Activated CD4-positive, alpha-beta memory T cell treated with anti-CD3 and anti-CD28 coated beads for 36 hours (primary cell): ENCODE data around the gene LITAF. TPM values are rescaled to one million over a fixed set of nuclear protein-coding genes. Genes with fewer than 3 reads are reported as not detected.
"Not testable (repeated sequence)": the region's sequence is repeated elsewhere in the genome, so short reads cannot be mapped to it uniquely, and the experiment has no call there.

Experiments
- CTCF ChIA-PET: fragments of 350-600 bp; sonication (Branson Sonifier 250); formaldehyde crosslinking; loops from one replicate; lab custom pipeline; 2021; ENCODE audit warnings: antibody characterized with exemption, inconsistent platforms; lab: Charles Lee
- POLR2A ChIA-PET: fragments of 350-600 bp; sonication (Branson Sonifier 250); formaldehyde crosslinking; loops from one replicate; lab custom pipeline; 2021; ENCODE audit warnings: antibody characterized with exemption; lab: Charles Lee
- DNase-seq: peaks from one replicate; pipeline ENCODE4 v3.0.0-alpha.2; 2020
- H3K27ac Mint-ChIP-seq: one replicate; pipeline ENCODE4 v1.8.0; 2021; ENCODE audit warnings: mixed read lengths
- H3K27me3 Mint-ChIP-seq: one replicate; pipeline ENCODE4 v1.8.0; 2021; ENCODE audit warnings: mixed read lengths
- H3K36me3 Mint-ChIP-seq: one replicate; pipeline ENCODE4 v1.8.0; 2021; ENCODE audit warnings: mixed read lengths
- H3K4me1 Mint-ChIP-seq: one replicate; pipeline ENCODE4 v1.8.0; 2021; ENCODE audit warnings: low read depth, mixed read lengths
- H3K4me3 Mint-ChIP-seq: one replicate; pipeline ENCODE4 v1.8.0; 2021; ENCODE audit warnings: mild to moderate bottlenecking, mixed read lengths
- H3K9me3 Mint-ChIP-seq: one replicate; pipeline ENCODE4 v1.8.0; 2021; ENCODE audit warnings: mixed read lengths
- intact Hi-C: fragments of 100-400 bp; cut with micrococcal nuclease; formaldehyde crosslinking; loops from one replicate; pipeline ENCODE4 v1.15.1; 2023
- total RNA-seq, 2 experiments: library from RNA; stranded (reverse); gene quantifications; one replicate each; pipeline ENCODE4 v1.2.3, GENCODE V29; 2021

LITAF gene
- total RNA-seq, 2 experiments from 2014 or later = 130 to 134 TPM

- H3K27me3 Mint-ChIP-seq = no peaks in the 10 kb centered on the region
- H3K4me1 Mint-ChIP-seq = no peaks in the 10 kb centered on the region
- H3K36me3 Mint-ChIP-seq = peaks cover 6% of the 10 kb centered on the region
- no peak overlapping the region for H3K27ac Mint-ChIP-seq
- DNase-seq = no peak
- H3K9me3 Mint-ChIP-seq = peaks cover 13% of the 10 kb centered on the region
- intact Hi-C loops = no loop called here
- POLR2A ChIA-PET = no interaction called here
- CTCF ChIA-PET = interaction anchor here (0.8 to 1.1 kb wide), 2 partner anchors 10 to 118 kb away, joined by 3 read pairs; no protein-coding TSS in a partner anchor
- no peak overlapping the region for H3K4me3 Mint-ChIP-seq
Observed at GRCh38 chr16:11524098-11524760, 62.5 kb downstream of the LITAF start.

GRCh38 chr16:11521055-11521454 is 65.7 kb downstream of the LITAF start:
- no peak for DNase-seq
- intact Hi-C loops = no loop called here
- POLR2A ChIA-PET = no interaction called here
- no peaks in the 10 kb centered on the region for H3K27me3 Mint-ChIP-seq
- H3K4me1 Mint-ChIP-seq = no peaks in the 10 kb centered on the region
- no peak overlapping the region for H3K27ac Mint-ChIP-seq
- CTCF ChIA-PET = interaction anchor here (1.1 kb wide), 2 partner anchors 11 to 125 kb away, joined by 3 read pairs; no protein-coding TSS in a partner anchor
- H3K9me3 Mint-ChIP-seq = peaks cover 13% of the 10 kb centered on the region
- H3K36me3 Mint-ChIP-seq = peaks cover 6% of the 10 kb centered on the region
- no peak overlapping the region for H3K4me3 Mint-ChIP-seq

DNA sequence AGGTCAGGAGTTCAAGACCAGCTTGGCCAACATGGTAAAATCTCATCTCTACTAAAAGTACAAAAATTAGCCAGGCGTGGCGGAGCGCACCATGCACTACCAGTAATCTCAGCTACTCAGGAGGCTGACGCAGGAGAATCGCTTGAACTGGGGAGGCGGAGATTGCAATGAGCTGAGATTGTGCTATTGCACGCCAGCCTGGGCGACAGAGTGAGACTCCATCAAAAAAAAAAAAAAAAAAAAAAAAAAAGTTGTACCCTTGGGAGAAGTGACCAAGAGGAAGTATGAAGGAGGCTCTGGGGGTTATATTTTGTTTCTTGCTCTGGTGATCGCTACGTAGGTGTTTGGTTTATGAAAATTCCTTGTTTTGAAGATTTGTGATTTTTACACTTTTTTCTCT is 66.3 kb downstream of the LITAF start:
- Mint-ChIP-seq H3K4me3 (no peak overlapping the region), H3K9me3 (peaks cover 13% of the 10 kb centered on the region), H3K27ac (no peak overlapping the region), H3K4me1 (no peaks in the 10 kb centered on the region), H3K36me3 (peaks cover 6% of the 10 kb centered on the region), H3K27me3 (no peaks in the 10 kb centered on the region)
- DNase-seq = no peak
- CTCF ChIA-PET = interaction anchor here (1.1 kb wide), 2 partner anchors 12 to 124 kb away, joined by 3 read pairs; no protein-coding TSS in a partner anchor
- intact Hi-C loops = no loop called here
- POLR2A ChIA-PET = no interaction called here

GRCh38 chr16:11517961-11518360 is 68.8 kb downstream of the LITAF start:
- Mint-ChIP-seq H3K36me3 (peaks cover 6% of the 10 kb centered on the region), H3K9me3 (peaks cover 13% of the 10 kb centered on the region), H3K4me3 (no peak overlapping the region), H3K4me1 (no peaks in the 10 kb centered on the region), H3K27me3 (no peaks in the 10 kb centered on the region), H3K27ac (no peak overlapping the region)
- DNase-seq = no peak
- ChIA-PET POLR2A (no interaction called here), CTCF (interaction anchor here (0.8 to 3.7 kb wide), 2 partner anchors 12 to 14 kb away, joined by 3 to 23 read pairs; no protein-coding TSS in a partner anchor)
- intact Hi-C loops = no loop called here

- ChIA-PET CTCF (interaction anchor here (3.7 kb wide), 1 partner anchor 16 kb away, joined by 23 read pairs; no protein-coding TSS in a partner anchor), POLR2A (no interaction called here)
- Mint-ChIP-seq H3K36me3 (peaks cover 2% of the 10 kb centered on the region), H3K4me3 (no peak overlapping the region), H3K9me3 (peaks cover 5% of the 10 kb centered on the region), H3K27ac (no peak overlapping the region), H3K27me3 (no peaks in the 10 kb centered on the region), H3K4me1 (no peaks in the 10 kb centered on the region)
- intact Hi-C loops = no loop called here
- DNase-seq = no peak
Observed at GRCh38 chr16:11515540-11516430, 70.9 kb downstream of the LITAF start.

- H3K27ac Mint-ChIP-seq = no peak overlapping the region
- no peak overlapping the region for H3K4me3 Mint-ChIP-seq
- no peak for DNase-seq
- intact Hi-C loops = no loop called here
- H3K36me3 Mint-ChIP-seq = no peaks in the 10 kb centered on the region
- ChIA-PET POLR2A (no interaction called here), CTCF (interaction anchor here (1.3 kb wide), 1 partner anchor 17 kb away, joined by 4 read pairs; no protein-coding TSS in a partner anchor)
- peaks cover 2% of the 10 kb centered on the region for H3K9me3 Mint-ChIP-seq
- no peaks in the 10 kb centered on the region for H3K4me1 Mint-ChIP-seq
- H3K27me3 Mint-ChIP-seq = no peaks in the 10 kb centered on the region
Observed at GRCh38 chr16:11514283-11514682, 72.4 kb downstream of the LITAF start.

GRCh38 chr16:11513366-11513765 is 73.4 kb downstream of the LITAF start:
- H3K9me3 Mint-ChIP-seq, H3K36me3 Mint-ChIP-seq, H3K27me3 Mint-ChIP-seq, H3K4me3 Mint-ChIP-seq, H3K27ac Mint-ChIP-seq, intact Hi-C loops, CTCF ChIA-PET, DNase-seq, POLR2A ChIA-PET, H3K4me1 Mint-ChIP-seq: not testable (repeated sequence)

DNA sequence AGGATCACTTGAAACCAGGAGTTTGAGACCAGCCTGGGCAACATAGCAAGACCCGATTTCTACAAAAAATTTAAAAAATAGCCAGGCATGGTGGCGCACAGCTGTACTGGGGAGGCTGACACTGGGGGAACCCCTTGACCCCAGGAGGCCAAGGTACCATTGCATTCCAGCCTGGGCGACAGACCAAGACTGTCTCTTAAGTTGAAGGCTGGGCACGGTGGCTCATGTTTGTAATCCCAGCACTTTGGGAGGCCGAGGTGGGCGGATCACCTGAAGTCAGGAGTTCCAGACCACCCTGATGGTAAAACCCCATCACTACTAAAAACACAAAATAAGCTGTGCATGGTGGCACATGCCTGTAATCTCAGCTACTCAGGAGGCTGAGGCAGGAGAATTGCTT is 74.9 kb downstream of the LITAF start:
- Mint-ChIP-seq H3K9me3 (peaks cover 2% of the 10 kb centered on the region), H3K27ac (no peak overlapping the region), H3K4me1 (no peaks in the 10 kb centered on the region), H3K36me3 (no peaks in the 10 kb centered on the region), H3K27me3 (no peaks in the 10 kb centered on the region), H3K4me3 (no peak overlapping the region)
- ChIA-PET CTCF (no interaction called here), POLR2A (no interaction called here)
- no peak for DNase-seq
- intact Hi-C loops = no loop called here

DNA sequence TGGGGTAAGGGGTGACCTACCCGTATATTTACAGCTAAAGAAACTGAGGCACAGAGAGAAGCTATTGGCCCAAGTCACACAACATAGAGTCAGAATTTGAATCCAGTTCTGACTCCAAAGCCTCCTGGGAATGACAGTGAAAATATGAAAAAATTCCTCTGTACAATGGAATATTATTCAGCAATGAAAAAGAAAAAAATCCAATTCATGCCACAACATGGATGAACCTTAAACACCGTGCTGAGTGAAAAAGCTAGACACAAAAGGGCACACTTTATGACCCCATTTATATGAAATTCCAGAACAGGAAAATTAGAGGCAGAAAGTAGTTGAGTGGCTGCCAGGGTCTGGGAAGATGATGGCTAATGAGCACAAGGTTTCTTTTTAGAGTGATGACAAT is 75.4 kb downstream of the LITAF start:
- H3K27ac Mint-ChIP-seq = no peak overlapping the region
- peaks cover 2% of the 10 kb centered on the region for H3K9me3 Mint-ChIP-seq
- intact Hi-C loops = no loop called here
- DNase-seq = no peak
- ChIA-PET CTCF (no interaction called here), POLR2A (no interaction called here)
- no peak overlapping the region for H3K4me3 Mint-ChIP-seq
- H3K27me3 Mint-ChIP-seq = no peaks in the 10 kb centered on the region
- H3K36me3 Mint-ChIP-seq = no peaks in the 10 kb centered on the region
- H3K4me1 Mint-ChIP-seq = no peaks in the 10 kb centered on the region

DNA sequence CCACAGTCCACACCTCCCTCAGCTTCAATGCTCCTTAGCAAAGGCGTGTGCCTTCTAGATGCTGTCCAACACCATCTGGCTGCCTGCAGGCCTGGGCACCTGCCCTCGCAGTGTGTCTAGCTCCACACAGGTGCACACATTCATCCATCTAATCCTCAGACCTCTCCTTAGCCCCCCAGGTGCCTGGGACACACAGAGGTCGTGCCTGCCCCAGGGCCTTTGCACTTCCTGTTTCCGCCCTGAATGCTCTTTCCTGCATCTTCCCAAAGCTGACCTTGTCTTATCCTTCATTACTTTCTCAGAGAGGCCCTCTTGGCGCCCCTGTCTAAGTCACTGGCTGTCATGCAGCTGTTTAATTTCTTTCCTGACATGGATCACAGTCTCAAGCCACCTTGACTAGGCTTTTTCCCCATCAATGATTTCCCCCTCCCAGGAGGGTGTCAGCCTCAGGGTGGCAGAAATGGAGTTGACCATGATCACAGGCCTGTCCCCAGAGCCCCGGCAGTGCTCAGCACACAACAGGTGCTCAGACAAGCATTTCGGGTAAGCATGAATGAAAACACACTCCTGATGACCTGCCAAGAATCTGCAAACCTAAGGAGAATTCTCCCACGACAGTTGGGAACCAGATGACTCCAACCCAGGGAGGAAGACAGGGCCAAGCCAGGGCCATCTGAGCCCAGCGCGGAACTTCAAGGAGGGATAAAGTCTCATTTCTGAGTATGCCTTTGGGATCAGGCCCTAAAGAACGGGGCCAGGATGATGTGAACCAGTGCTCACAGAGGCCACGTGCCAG is 76.3 kb downstream of the LITAF start:
- Mint-ChIP-seq H3K4me3 (no peak overlapping the region), H3K4me1 (no peaks in the 10 kb centered on the region), H3K9me3 (peaks cover 2% of the 10 kb centered on the region), H3K27me3 (no peaks in the 10 kb centered on the region), H3K27ac (no peak overlapping the region), H3K36me3 (no peaks in the 10 kb centered on the region)
- ChIA-PET POLR2A (no interaction called here), CTCF (no interaction called here)
- intact Hi-C loops = no loop called here
- no peak for DNase-seq

DNA sequence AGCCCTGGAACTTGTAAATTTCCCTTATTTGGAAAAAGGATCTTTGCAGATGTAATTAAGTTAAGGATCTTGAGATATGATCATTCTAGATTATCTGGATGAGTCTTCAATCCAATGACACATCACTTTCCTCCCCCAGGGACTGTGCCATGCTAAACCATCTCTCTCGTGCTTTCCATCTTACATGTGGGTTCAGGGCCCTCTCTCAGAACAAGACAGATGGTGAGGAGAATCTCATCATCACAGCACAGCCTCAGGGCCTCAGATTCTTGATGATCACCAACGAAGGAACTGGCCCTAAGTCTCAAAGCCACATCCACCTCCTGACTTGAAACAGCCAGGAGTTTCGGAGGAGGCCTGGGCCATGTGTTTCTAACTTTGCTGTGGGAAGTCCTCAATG is 78.7 kb downstream of the LITAF start:
- H3K4me3 Mint-ChIP-seq = no peak overlapping the region
- no peaks in the 10 kb centered on the region for H3K4me1 Mint-ChIP-seq
- CTCF ChIA-PET = no interaction called here
- intact Hi-C loops = no loop called here
- POLR2A ChIA-PET = no interaction called here
- peak; percentile 18 for DNase-seq
- peaks cover 2% of the 10 kb centered on the region for H3K9me3 Mint-ChIP-seq
- H3K36me3 Mint-ChIP-seq = no peaks in the 10 kb centered on the region
- H3K27ac Mint-ChIP-seq = no peak overlapping the region
- H3K27me3 Mint-ChIP-seq = no peaks in the 10 kb centered on the region

GRCh38 chr16:11507350-11507749 is 79.4 kb downstream of the LITAF start:
- Mint-ChIP-seq H3K27ac (no peak overlapping the region), H3K36me3 (no peaks in the 10 kb centered on the region), H3K4me3 (no peak overlapping the region), H3K27me3 (no peaks in the 10 kb centered on the region), H3K9me3 (peaks cover 2% of the 10 kb centered on the region), H3K4me1 (no peaks in the 10 kb centered on the region)
- ChIA-PET CTCF (no interaction called here), POLR2A (no interaction called here)
- intact Hi-C loops = no loop called here
- DNase-seq = no peak
